Measurements from ENCODE around the gene ITPR1.

DNA sequence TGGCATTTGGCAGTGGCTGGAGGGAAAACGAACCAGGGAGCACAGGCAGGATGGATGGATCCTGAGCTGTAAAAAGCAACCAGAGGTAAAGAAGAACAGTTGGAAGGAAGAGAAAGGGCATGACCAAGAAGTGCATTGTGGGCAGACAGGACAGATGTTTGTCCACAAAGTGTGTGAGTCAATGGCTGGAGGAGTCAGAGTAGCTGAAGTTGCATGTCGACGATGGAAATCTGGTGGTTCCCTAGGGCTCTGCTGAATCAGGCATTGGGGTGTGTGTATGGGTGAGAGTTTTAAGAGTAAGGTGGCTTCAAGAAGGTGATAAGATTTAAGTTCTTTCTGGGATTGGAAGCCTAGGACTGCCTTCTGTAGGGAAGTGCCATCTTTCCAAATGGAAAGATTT lies 272.1 kb downstream of the ITPR1 start:
- TF ChIP-seq, protein P1, sequence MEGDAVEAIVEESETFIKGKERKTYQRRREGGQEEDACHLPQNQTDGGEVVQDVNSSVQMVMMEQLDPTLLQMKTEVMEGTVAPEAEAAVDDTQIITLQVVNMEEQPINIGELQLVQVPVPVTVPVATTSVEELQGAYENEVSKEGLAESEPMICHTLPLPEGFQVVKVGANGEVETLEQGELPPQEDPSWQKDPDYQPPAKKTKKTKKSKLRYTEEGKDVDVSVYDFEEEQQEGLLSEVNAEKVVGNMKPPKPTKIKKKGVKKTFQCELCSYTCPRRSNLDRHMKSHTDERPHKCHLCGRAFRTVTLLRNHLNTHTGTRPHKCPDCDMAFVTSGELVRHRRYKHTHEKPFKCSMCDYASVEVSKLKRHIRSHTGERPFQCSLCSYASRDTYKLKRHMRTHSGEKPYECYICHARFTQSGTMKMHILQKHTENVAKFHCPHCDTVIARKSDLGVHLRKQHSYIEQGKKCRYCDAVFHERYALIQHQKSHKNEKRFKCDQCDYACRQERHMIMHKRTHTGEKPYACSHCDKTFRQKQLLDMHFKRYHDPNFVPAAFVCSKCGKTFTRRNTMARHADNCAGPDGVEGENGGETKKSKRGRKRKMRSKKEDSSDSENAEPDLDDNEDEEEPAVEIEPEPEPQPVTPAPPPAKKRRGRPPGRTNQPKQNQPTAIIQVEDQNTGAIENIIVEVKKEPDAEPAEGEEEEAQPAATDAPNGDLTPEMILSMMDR (IDR thresholded peaks at IDR 0.05; ENCODE audit: low read length): no peak
- no peak for TF ChIP-seq EZH2 (IDR thresholded peaks at IDR 0.05; ENCODE audit: borderline replicate concordance, low read length)
